ENCODE data around the gene HDLBP.
A peak's percentile ranks its signal among the peaks of the same experiment; 100 is the strongest.

HDLBP gene

GRCh38 chr2:241315093-241315878, at the start of gene HDLBP:
Gene HDLBP (minus strand): TSS chr2:241315672. CDS start chr2:241266869, 48,803 bp downstream.
- Histone ChIP-seq H3K27ac (ENCODE audit: low read depth, low read length) (peak within 1 kb of the TSS; percentile 100), H3K4me1 (ENCODE audit: control insufficient read depth, insufficient read depth, low read length) (peaks cover 42% of the 10 kb centered on the region), H3K27me3 (ENCODE audit: control insufficient read depth, insufficient read depth, low read length) (no peaks in the 10 kb centered on the region), H3K9ac (ENCODE audit: low read length) (peak within 1 kb of the TSS; percentile 99), H3K36me3 (ENCODE audit: control insufficient read depth, insufficient read depth, low read length) (peaks cover 11% of the 10 kb centered on the region), H3K9me3 (ENCODE audit: control insufficient read depth, insufficient read depth, low read depth, low read length) (no peaks in the 10 kb centered on the region), H3K4me3 (ENCODE audit: low read depth, low read length) (peak within 1 kb of the TSS; percentile 97)

GRCh38 chr2:241364781-241365180, 49.3 kb upstream of the HDLBP start:
- Histone ChIP-seq H3K9me3 (ENCODE audit: control insufficient read depth, insufficient read depth, low read depth, low read length) (no peaks in the 10 kb centered on the region), H3K27ac (ENCODE audit: low read depth, low read length) (no peak overlapping the region), H3K4me1 (ENCODE audit: control insufficient read depth, insufficient read depth, low read length) (peaks cover 30% of the 10 kb centered on the region)

GRCh38 chr2:241363426-241363825, 48.0 kb upstream of the HDLBP start:
- no peaks in the 10 kb centered on the region for H3K9me3 ChIP-seq (ENCODE audit: control insufficient read depth, insufficient read depth, low read depth, low read length)
- no peaks in the 10 kb centered on the region for H3K27me3 ChIP-seq (ENCODE audit: control insufficient read depth, insufficient read depth, low read length)
- H3K27ac ChIP-seq (ENCODE audit: low read depth, low read length) = no peak overlapping the region
- no peak overlapping the region for H3K9ac ChIP-seq (ENCODE audit: low read length)
- H3K36me3 ChIP-seq (ENCODE audit: control insufficient read depth, insufficient read depth, low read length) = no peaks in the 10 kb centered on the region
- H3K4me3 ChIP-seq (ENCODE audit: low read depth, low read length) = no peak overlapping the region
- H3K4me1 ChIP-seq (ENCODE audit: control insufficient read depth, insufficient read depth, low read length) = peaks cover 30% of the 10 kb centered on the region

More at GRCh38 chr2:241364781-241365180, 49.3 kb upstream of the HDLBP start:
- Histone ChIP-seq H3K27me3 (ENCODE audit: control insufficient read depth, insufficient read depth, low read length) (no peaks in the 10 kb centered on the region), H3K4me3 (ENCODE audit: low read depth, low read length) (no peak overlapping the region), H3K9ac (ENCODE audit: low read length) (no peak overlapping the region), H3K36me3 (ENCODE audit: control insufficient read depth, insufficient read depth, low read length) (no peaks in the 10 kb centered on the region)

- H3K9ac ChIP-seq (ENCODE audit: low read length) = no peak overlapping the region
- no peak overlapping the region for H3K4me3 ChIP-seq (ENCODE audit: low read depth, low read length)
- H3K36me3 ChIP-seq (ENCODE audit: control insufficient read depth, insufficient read depth, low read length) = peaks cover under 1% of the 10 kb centered on the region
- no peaks in the 10 kb centered on the region for H3K27me3 ChIP-seq (ENCODE audit: control insufficient read depth, insufficient read depth, low read length)
- peaks cover 34% of the 10 kb centered on the region for H3K4me1 ChIP-seq (ENCODE audit: control insufficient read depth, insufficient read depth, low read length)
- no peak overlapping the region for H3K27ac ChIP-seq (ENCODE audit: low read depth, low read length)
- no peaks in the 10 kb centered on the region for H3K9me3 ChIP-seq (ENCODE audit: control insufficient read depth, insufficient read depth, low read depth, low read length)
Observed at GRCh38 chr2:241359481-241360045, 44.1 kb upstream of the HDLBP start.

GRCh38 chr2:241358470-241358869, 43.0 kb upstream of the HDLBP start:
- Histone ChIP-seq H3K4me1 (ENCODE audit: control insufficient read depth, insufficient read depth, low read length) (peaks cover 39% of the 10 kb centered on the region), H3K27ac (ENCODE audit: low read depth, low read length) (no peak overlapping the region), H3K9me3 (ENCODE audit: control insufficient read depth, insufficient read depth, low read depth, low read length) (no peaks in the 10 kb centered on the region), H3K4me3 (ENCODE audit: low read depth, low read length) (no peak overlapping the region), H3K36me3 (ENCODE audit: control insufficient read depth, insufficient read depth, low read length) (peaks cover 10% of the 10 kb centered on the region), H3K9ac (ENCODE audit: low read length) (no peak overlapping the region), H3K27me3 (ENCODE audit: control insufficient read depth, insufficient read depth, low read length) (no peaks in the 10 kb centered on the region)

GRCh38 chr2:241357531-241357930, 42.1 kb upstream of the HDLBP start:
- Histone ChIP-seq H3K9me3 (ENCODE audit: control insufficient read depth, insufficient read depth, low read depth, low read length) (no peaks in the 10 kb centered on the region), H3K4me3 (ENCODE audit: low read depth, low read length) (peak overlapping the region; percentile 92), H3K4me1 (ENCODE audit: control insufficient read depth, insufficient read depth, low read length) (peaks cover 30% of the 10 kb centered on the region), H3K9ac (ENCODE audit: low read length) (no peak overlapping the region), H3K27me3 (ENCODE audit: control insufficient read depth, insufficient read depth, low read length) (no peaks in the 10 kb centered on the region), H3K27ac (ENCODE audit: low read depth, low read length) (no peak overlapping the region), H3K36me3 (ENCODE audit: control insufficient read depth, insufficient read depth, low read length) (peaks cover 20% of the 10 kb centered on the region)

GRCh38 chr2:241356871-241357260, 41.4 kb upstream of the HDLBP start:
- peak overlapping the region; percentile 92 for H3K4me3 ChIP-seq (ENCODE audit: low read depth, low read length)
- H3K4me1 ChIP-seq (ENCODE audit: control insufficient read depth, insufficient read depth, low read length) = peaks cover 30% of the 10 kb centered on the region
- no peaks in the 10 kb centered on the region for H3K9me3 ChIP-seq (ENCODE audit: control insufficient read depth, insufficient read depth, low read depth, low read length)
- H3K27ac ChIP-seq (ENCODE audit: low read depth, low read length) = peak overlapping the region; percentile 65; the same call in 1 of the 2 replicates
- peaks cover 26% of the 10 kb centered on the region for H3K36me3 ChIP-seq (ENCODE audit: control insufficient read depth, insufficient read depth, low read length)
- no peaks in the 10 kb centered on the region for H3K27me3 ChIP-seq (ENCODE audit: control insufficient read depth, insufficient read depth, low read length)
- peak overlapping the region; percentile 78 for H3K9ac ChIP-seq (ENCODE audit: low read length)

GRCh38 chr2:241355983-241356870, 40.8 kb upstream of the HDLBP start, which contains the start of gene FARP2:
Gene FARP2 (plus strand): TSS chr2:241356285. CDS start chr2:241373108, 16,823 bp downstream.
- H3K9ac ChIP-seq (ENCODE audit: low read length) = peak within 1 kb of the TSS; percentile 78
- peaks cover 27% of the 10 kb centered on the region for H3K4me1 ChIP-seq (ENCODE audit: control insufficient read depth, insufficient read depth, low read length)
- no peaks in the 10 kb centered on the region for H3K27me3 ChIP-seq (ENCODE audit: control insufficient read depth, insufficient read depth, low read length)
- H3K4me3 ChIP-seq (ENCODE audit: low read depth, low read length) = peak within 1 kb of the TSS; percentile 92
- no peaks in the 10 kb centered on the region for H3K9me3 ChIP-seq (ENCODE audit: control insufficient read depth, insufficient read depth, low read depth, low read length)
- peaks cover 33% of the 10 kb centered on the region for H3K36me3 ChIP-seq (ENCODE audit: control insufficient read depth, insufficient read depth, low read length)
- H3K27ac ChIP-seq (ENCODE audit: low read depth, low read length) = peak within 1 kb of the TSS; percentile 71; the same call in 1 of the 2 replicates

- no peaks in the 10 kb centered on the region for H3K27me3 ChIP-seq (ENCODE audit: control insufficient read depth, insufficient read depth, low read length)
- H3K4me3 ChIP-seq (ENCODE audit: low read depth, low read length) = peak overlapping the region; percentile 71
- peaks cover 45% of the 10 kb centered on the region for H3K36me3 ChIP-seq (ENCODE audit: control insufficient read depth, insufficient read depth, low read length)
- H3K9ac ChIP-seq (ENCODE audit: low read length) = peak overlapping the region; percentile 77
- peak overlapping the region; percentile 71; the same call in 1 of the 2 replicates for H3K27ac ChIP-seq (ENCODE audit: low read depth, low read length)
- no peaks in the 10 kb centered on the region for H3K9me3 ChIP-seq (ENCODE audit: control insufficient read depth, insufficient read depth, low read depth, low read length)
- peaks cover 22% of the 10 kb centered on the region for H3K4me1 ChIP-seq (ENCODE audit: control insufficient read depth, insufficient read depth, low read length)
Observed at GRCh38 chr2:241354668-241355658, 39.5 kb upstream of the HDLBP start.

- Histone ChIP-seq H3K27ac (ENCODE audit: low read depth, low read length) (no peak overlapping the region), H3K9ac (ENCODE audit: low read length) (no peak overlapping the region), H3K27me3 (ENCODE audit: control insufficient read depth, insufficient read depth, low read length) (no peaks in the 10 kb centered on the region), H3K4me1 (ENCODE audit: control insufficient read depth, insufficient read depth, low read length) (peaks cover 17% of the 10 kb centered on the region), H3K4me3 (ENCODE audit: low read depth, low read length) (no peak overlapping the region), H3K36me3 (ENCODE audit: control insufficient read depth, insufficient read depth, low read length) (peaks cover 71% of the 10 kb centered on the region), H3K9me3 (ENCODE audit: control insufficient read depth, insufficient read depth, low read depth, low read length) (no peaks in the 10 kb centered on the region)
Observed at GRCh38 chr2:241352227-241352626, 36.8 kb upstream of the HDLBP start.

Data from HUES6 (cell line).